Hepatocyte (in vitro differentiated cells): ENCODE results near the gene IQCH.
A peak's percentile ranks its signal among the peaks of the same experiment; 100 is the strongest.

Experiments used
- EZH2 ChIP-seq: fragments of 200-600 bp; sonication (generic); IDR thresholded peaks from 2 replicates; pipeline ENCODE4 v1.6.1; 2016; ENCODE audit warnings: antibody characterized with exemption, mild to moderate bottlenecking, borderline replicate concordance
- EZH2phosphoT487 ChIP-seq: fragments of 200-600 bp; sonication (generic); IDR thresholded peaks from one replicate; pipeline ENCODE4 v1.6.1; 2018; ENCODE audit warnings: antibody characterized with exemption, mild to moderate bottlenecking, low read depth, moderate library complexity; ENCODE audit not compliant: unreplicated experiment, severe bottlenecking
- TF ChIP-seq, protein P1 (sequence below): fragments of 200-600 bp; sonication (generic); IDR thresholded peaks from 2 replicates; pipeline ENCODE4 v1.5.1; 2016; ENCODE audit warnings: antibody characterized with exemption, mild to moderate bottlenecking; ENCODE audit not compliant: poor library complexity

GRCh38 chr15:67240235-67241131 is 14.1 kb upstream of the IQCH start:
- TF ChIP-seq, protein P1, sequence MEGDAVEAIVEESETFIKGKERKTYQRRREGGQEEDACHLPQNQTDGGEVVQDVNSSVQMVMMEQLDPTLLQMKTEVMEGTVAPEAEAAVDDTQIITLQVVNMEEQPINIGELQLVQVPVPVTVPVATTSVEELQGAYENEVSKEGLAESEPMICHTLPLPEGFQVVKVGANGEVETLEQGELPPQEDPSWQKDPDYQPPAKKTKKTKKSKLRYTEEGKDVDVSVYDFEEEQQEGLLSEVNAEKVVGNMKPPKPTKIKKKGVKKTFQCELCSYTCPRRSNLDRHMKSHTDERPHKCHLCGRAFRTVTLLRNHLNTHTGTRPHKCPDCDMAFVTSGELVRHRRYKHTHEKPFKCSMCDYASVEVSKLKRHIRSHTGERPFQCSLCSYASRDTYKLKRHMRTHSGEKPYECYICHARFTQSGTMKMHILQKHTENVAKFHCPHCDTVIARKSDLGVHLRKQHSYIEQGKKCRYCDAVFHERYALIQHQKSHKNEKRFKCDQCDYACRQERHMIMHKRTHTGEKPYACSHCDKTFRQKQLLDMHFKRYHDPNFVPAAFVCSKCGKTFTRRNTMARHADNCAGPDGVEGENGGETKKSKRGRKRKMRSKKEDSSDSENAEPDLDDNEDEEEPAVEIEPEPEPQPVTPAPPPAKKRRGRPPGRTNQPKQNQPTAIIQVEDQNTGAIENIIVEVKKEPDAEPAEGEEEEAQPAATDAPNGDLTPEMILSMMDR = peak; percentile 33
- TF ChIP-seq EZH2phosphoT487 = no peak
- no peak for TF ChIP-seq EZH2
